HG02571 (cell line): ENCODE measurements around the gene LGR4.

ENCODE experiments used
- ATAC-seq: cut with Tn5 transposase; IDR thresholded peaks from one replicate; pipeline ENCODE4 v1.9.1; 2021; ENCODE audit warnings: mild to moderate bottlenecking, moderate library complexity; ENCODE audit not compliant: unreplicated experiment

The LGR4 gene

DNA sequence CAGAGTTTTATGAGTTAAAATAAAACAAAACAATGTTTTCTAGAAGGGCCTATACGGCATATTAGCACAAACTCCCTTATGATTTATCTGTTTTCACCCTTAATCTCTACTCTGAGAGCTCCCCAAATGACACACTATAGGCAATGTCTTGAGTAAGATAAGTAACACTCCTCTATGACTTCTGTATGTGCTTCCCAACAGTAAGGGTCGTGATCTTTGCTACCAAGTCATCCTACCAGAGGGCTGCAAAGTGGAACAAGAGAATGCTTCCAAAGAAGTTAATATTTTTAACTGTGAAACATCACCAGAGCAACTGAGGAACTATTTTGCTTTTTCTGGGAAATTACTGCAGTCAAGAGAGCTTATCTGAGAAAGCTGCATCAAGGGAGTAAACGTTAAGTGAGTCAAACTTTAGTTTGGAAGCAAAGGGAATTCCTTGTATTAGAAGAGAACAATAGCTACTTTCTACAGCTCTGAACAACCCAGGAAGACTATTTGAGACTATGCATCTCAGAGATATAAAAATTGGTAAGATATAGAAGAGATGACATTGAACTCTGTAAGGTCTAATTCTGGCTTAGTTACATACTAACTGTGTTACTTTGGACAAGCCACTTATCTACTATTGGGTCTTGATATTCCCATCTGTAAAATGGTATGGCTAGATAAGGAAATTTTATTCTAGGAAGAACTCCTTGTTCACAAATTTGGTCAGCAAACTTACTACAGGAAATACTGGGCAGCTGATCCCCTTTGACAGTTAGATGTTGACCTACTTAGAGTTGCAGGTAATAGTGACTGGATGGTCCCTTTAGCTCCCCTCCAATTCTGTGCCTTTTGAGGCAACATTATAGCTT is 65.9 kb downstream of the LGR4 start:
- no peak for ATAC-seq

DNA sequence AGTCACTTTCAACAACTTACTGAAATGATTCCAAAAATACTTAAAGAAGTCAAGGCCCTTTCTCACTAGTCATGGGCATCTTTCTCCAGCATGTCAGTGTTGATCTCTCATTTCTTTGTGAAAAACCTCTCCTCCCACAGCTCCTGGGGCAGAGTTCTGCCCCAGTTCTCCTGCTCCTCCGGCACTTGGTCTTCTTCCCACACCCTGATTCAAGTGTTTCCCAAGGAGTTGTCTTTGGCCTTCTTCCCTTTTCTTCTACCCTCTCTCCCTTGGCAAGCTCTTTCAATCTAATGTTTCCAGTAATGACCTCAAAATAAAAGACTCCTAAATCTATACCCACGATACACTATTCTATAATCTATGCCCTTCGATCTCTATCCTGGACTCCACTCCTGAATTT is 67.5 kb downstream of the LGR4 start:
- no peak for ATAC-seq

DNA sequence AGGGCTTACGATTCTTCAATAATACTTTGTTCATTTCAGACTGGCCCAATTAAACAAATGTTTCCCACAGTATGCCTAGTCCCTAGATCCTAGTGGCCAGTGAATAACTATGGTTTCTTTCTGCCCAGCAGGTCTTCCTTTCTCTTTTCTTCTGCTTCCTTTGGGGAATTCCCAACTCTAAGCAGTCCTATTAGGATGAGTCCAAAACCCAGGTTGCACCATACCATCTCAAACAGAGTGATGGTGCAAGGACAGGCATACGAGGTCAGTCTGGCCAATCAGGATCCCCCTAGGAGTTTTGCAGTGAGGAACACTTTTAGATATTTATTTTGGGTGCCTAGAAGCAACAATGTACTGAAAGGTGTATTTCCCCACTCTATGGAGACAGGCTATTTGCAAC is 68.2 kb downstream of the LGR4 start:
- no peak for ATAC-seq

DNA sequence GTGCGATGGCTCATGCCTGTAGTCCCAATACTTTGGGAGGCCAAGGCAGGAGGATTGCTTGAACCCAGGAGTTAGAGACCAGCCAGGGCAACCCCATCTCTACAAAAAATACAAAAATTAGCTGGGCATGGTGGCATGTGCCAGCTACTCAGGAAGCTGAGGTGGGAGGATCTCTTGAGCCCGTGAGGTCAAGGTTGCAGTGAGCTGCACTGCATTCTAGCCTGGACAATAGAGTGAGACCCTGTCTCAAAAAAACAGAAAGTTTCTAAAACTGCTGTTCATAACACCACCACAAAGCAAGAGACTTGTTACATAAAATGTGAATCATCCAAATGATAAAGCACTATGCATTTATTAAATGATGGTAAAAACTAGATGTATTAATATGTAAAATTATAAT is 69.4 kb downstream of the LGR4 start:
- ATAC-seq = no peak

DNA sequence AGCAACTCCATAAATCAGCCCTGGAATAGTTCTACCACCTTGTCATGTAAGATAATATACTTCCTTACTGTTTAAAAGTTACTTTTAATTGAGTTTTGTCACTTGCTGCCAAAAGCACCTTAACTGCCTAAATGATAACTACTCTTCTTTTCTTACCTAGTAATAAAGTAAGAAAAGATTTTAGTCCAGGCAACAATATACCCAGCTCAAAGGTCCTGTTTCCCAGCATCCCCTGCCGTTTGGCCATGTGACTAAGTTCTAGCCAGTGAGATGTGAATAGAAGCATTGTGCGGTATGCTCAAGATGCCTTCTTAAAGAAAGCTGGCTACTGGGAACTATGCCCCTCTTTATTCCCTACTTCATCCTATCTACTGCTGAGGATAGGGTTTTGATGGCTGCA is 70.1 kb downstream of the LGR4 start:
- no peak for ATAC-seq

DNA sequence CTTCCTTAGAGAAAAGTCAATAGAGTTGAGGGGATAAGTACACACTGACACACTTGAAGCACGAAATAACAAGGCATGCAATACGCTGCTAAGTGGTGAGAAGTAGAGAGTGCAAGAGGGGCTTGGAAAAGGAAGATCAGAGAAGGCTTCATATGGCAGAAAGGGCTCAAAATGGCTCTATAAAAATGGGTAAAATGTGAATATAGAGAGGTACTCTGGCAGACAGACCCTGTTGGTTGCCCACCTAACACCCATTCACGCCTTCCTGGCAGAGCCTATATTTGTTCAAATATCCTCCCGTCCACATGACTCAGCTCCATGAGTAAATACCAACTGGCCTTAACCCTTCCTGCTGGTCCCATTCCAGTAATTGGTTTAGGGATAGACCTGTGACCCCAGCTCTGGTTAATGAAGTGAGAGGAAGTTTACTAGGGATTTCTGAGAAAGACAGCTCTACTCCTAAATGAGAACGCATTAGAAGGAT is 70.7 kb downstream of the LGR4 start:
- no peak for ATAC-seq

DNA sequence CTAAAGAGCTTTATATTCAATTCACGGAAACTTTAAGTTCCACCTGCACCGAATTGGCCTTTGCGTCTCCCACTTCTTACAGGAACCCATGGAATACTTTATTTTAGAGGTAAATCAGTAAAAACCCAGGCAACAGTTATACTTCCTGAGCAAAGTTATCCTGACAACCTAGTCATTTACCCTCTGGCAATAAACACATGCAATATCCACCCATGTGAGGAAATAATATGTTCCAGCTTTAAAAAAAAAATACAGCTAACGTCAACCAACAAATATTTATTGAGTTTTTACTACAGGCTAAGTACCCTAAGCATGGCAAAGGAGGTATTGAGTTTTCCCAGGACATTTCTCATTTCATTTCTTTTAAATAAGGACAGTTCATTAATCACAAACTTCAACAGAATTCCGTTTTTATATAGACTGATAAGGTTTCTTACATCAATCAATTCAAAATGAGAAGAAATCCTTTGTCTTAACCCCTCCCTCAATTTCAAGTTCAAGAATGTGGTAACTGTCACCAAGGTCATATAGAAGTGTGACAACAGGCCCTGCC is 71.2 kb downstream of the LGR4 start:
- no peak for ATAC-seq

DNA sequence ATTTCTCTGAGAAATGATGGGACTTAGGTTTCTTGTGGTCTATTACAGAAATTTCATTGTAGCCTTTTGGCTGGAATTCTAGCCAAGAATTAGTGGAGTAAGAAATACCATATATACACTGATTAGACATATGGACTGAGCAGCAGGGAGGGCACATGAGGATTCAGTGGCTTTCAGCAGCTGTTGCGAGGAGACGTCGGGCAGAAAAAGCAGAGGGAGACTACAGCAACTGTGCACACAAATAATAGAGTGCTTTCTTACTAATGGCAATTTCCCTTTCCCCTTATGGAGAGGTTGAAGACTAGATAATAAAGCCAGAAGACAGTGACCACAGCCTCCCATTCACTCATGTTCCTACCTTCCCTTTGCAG is 74.2 kb downstream of the LGR4 start:
- no peak for ATAC-seq

DNA sequence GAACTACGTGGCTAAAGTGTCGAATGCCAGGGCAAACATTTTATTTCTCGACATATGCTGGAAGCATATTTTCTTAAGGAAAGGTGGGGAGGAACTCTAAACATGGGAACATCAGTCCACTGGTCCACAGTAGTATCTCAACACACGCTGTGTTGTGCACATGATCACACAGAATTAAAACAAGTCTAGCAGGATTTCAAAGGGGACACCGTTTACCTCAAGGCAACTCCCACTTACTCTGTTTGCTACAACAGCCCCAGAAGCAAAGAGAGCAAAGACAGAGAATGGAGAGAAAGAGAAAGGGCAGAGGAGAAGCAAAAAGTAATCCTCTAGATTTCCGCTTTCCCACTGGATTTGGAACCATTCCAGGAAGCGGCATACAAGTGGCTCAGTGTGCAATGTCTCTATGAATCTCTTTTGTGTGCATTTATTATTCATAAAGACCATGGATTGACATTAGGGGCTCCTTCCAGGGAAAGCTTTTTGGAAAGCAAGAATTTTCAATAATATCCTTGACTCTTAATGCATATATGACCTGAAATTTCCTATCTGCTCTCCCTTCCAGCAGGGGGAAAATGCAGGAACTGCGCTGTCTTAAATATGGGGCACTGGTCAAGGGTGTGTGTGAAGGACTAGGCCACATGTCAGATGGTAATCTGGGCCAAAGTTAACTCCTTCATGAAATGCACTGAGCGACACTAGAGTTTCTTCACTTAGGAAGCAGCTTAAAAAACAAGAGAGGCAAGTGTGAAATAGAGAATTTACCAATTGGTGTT is 74.8 kb downstream of the LGR4 start:
- no peak for ATAC-seq

DNA sequence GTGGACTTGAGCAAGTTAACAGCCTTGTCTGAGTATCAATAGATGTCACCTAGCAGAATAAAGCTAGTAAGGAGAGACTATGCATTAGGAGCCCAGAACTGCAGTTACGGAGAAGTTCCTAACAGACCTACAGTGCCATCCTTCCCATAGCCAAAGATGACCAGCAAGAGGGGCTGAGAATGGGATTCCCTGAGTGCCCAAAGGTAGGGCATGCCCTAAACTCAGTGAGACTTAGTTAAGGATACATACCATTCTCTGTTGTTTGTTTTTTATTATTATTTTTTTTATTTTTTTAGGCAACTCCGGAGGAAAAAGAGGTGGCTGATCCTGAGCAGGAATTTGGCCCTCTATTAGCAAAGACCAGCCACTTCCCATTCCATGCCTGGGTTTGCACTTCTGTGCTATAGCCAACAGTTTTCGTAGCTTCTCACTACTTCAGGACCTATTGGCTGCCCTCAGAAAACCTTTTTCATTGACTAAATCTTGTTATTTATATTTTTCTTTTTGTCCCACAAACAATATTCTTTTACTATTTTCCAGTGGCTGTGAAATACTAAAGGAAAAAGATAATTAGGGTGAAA is 76.2 kb downstream of the LGR4 start:
- no peak for ATAC-seq

DNA sequence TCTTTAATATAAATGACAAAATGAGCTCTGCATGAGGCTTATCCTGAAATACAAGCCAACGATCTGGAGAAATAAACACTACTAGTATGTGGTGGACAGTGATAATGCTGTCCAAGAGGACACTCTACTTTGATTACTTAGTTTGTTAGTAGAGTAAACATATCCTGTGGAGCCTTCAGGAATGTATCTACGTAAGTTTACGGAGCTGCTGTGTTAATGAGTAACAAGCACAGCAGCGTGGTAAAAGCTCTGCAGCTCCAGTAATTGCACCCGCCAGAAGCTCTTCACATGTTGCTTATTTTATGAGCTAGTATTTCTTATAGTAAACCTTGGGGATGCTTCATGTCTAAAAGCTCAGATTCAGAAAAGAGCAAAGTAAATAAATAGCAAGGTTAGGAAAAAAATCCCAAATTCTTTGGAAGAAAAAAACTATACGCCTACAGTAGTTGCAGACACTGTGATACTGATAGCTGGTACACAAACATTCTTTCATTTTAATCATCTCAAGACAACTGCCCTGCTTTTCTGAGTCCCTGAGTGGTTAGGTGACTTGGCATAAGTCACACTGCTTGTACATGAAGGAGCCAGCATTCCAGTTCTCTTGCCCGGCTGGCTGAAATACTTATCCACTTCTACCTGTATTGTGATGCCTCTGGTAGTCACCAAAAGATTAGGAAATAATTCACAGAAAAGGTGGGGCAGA is 76.9 kb downstream of the LGR4 start:
- ATAC-seq = no peak

DNA sequence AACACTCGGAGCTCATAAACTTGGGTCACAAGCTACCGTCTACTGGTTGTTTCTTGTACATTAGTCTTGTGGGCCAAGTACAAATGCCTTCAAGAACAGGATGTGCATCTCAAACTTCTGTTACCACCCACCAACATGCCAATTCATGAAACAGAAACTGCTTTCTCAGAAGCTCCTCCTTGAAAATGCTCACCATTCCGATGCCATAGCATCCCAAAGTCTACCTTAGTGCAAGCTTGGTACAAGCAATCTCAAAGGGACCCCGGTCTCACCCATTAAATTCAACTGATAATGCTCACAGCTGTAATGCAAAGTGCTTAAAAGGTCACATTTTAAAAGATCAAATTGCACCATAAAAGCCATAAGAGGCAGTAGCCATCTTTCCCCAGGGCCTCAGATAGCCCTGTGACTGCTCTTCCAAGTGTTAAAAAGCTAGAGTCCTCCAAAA is 77.8 kb downstream of the LGR4 start:
- no peak for ATAC-seq

DNA sequence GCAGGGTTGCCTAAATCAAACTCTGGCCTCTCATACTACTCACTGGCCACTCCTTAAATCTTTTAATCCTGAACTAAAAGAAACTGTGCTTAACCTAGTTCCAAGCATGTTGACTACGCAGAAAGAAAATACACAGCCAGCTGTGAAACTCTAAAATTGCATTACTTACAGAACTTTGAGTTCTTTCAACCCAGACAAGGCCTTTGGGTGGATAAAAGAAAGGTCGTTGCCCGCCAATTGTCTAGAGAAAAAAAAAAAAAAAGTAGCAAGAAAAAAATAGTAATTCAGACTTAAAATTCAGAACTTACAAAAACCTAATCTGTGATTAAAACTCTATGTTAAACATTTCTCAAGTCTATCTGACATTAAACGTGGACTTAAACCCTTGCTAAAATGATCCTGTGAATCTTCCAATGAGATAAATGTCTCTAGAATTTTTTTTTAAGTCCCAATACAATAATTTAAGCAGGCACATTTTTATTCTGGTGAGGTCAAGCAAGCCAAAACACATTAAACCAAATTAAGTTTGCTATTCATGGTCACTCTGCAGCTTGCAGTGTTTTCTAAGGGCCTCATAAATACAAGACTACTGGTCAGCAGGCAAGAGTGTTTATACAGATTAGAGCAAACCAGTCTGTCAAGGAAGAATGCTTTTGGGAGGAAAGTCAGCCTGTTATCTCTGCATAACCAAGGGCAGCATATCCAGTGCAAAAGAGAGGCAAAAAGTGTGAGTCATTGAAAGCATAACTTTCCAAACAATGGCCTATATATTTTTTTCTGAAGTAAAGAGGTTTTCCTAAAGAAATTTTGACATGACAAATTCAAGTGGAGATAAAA is 80.1 kb downstream of the LGR4 start:
- no peak for ATAC-seq

DNA sequence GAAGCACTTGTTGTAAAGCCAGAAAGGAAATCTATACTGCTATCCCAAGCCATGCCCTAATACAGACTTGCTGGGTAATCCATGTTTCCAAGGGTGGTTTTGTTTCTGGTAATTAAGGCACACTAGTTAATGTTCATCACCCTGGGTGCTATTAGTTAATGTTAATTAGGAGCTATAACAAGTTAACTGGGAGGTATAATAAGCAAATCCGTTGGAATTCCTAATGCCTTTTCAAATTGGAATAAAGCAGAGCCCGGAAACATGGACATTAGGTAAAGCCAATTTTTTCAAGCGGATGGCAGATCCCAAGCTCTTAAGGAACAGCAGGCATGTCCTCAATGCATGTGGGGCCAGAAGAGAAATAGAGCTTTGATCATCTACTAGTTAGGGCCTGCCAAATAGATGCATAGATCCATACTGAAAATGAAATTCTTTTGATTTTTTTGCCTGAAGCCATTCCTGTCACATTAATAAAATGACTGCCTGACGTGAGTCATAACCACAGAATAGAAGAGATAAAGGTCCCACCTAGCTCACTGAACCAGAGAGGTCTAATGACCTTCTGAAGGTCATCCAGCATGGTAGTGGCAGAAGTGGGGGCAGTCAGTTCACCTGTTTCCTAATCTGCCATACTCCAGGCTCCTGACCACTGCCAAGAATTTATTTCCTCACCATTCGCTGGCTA is 81.1 kb downstream of the LGR4 start:
- no peak for ATAC-seq

DNA sequence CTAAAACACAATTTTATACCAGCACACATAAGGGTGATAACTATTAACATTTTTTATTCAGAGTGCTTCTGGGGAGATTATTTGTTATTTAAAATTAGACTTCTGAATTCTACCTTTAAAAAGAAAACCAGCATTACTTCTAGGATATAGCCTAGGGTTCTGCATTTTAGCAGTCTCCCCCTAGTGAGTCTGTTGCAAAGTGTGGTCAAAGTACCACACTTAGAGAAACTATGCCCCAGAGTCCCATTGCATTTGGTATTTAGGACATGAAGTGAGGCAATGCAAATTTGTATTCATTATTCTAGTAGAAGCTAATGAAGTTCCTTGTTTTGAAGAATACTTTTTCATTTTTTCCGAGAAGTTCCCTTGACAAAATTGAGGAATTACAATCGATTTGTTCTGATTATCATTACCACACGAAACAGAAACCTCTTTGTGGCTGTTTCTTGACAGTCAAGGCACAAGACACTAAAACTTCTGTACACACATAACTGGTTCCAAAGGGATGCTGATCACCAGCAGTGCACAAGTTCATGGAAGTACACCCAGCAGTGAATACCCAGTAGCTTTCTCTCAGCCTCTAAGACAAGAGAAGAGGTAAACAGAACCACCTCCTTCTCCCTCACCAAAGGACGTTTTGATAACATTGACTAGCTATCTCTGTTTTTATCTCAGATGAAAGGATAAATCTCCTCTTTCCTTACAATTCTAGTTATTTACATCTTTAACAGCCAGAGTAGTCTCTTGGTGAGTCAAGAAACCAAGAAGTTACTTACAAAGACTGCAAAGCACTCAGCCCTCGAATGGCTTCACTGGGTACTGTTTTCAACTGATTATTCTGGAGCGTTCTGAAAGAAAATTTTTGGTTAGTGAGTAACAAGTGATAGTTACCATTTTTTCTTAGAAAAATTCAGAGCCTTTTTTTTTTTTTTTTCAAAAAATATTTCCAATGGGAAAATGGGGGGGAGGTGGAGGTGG is 82.0 kb downstream of the LGR4 start:
- no peak for ATAC-seq

DNA sequence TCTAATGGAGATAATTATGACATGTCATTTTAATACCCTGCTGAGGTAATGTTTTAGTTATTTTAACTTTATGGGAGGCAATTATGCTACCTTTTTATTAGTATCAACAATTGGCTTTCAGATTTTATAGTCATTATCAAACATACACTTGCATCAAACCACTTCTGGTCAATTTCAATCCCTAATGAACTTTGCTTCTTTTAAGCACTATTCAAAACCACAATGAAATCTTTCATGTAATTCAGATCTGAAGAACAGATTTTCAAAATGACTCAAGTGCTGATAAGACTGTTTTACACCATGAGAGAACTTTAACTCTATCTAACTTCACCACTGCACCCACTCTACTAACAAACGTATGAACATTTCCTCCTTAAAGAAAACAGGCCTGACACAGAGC is 83.7 kb downstream of the LGR4 start:
- ATAC-seq = no peak

DNA sequence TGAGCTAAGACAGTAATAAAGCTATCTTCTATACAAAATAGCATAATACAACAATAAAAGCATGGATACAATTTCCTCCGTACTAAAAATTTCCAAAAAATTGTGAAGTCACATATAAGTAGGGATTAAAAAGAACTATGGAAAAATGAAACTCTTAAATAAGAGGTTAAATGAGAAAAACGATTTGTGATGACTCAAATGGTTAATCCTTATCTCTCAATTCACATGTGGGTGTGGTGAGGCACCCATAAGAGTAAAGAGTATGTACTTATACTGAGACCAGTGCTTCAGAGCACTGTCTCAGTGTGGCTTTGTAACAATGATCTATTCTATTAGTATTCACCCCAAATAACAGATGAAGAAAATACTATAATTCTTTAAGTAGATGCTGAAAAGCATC is 84.6 kb downstream of the LGR4 start:
- ATAC-seq = no peak

DNA sequence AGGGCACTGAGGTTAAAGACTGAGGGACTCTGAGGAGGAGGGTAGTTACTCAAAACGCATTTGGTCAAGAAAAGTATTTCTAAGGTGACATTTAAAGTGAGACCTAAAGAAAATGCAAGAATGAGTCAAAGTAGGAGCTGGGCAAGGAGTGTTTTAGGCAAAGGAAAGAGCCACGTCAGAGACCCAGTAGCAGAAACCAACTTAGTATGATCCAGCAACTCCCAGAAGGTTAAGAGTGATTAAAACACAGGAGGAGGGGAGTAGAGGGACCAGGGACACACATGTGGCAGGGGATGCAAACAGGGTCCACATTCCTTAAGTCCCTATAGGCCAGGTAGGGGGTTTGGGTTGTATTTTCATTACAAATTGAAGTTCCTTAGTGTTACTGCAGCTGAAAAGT is 85.2 kb downstream of the LGR4 start:
- no peak for ATAC-seq
